ENCODE data around the gene KAZN.

DNA sequence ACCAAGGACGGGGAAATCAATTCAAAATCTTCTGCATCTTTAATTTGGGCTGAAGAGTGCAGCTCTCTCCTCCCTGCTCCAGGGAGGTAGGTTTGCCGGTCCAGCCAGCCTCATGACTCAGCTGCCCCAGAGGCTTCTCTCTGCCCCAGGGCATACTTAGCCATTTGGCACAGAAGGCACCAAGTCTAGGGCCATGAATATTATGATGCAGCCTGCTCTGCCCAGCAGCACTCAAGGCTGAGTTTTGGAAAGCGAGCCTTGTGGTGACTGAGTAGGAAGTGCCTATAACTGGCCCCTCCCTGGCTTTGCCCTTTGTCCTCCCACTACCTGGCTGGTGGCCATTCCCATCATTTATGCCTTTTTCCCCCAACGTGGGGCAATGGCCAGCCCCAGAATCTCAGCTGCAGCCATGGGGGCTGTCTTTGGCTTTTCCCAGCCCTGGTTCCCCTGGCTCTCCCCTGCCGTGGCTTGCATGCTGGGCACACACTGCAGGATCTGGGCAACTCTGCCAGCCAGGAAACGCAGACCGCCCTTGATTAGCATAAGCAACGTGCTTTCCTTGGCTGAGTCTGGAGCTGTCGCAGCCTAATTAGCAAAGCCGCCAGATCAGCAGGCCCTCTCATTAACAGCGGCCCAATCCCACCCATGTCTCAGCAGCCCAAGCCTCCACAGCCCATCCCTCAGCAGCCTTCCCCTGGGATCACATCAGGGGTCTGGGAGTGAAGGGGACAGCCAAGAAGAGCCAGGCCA is 296.5 kb downstream of the KAZN start:
- TF ChIP-seq CTCF (IDR thresholded peaks at IDR 0.05; ENCODE audit: low read length) (no peak), EZH2 (IDR thresholded peaks at IDR 0.05; ENCODE audit: borderline replicate concordance, low read length) (no peak)
